Measurements from ENCODE around the gene SOD3. TPM values are rescaled to one million over a fixed set of nuclear protein-coding genes. Genes with fewer than 3 reads are reported as not detected.

Gene SOD3
- total RNA-seq (not detected), total RNA-seq (0 reads per million in 2 donors)

DNA sequence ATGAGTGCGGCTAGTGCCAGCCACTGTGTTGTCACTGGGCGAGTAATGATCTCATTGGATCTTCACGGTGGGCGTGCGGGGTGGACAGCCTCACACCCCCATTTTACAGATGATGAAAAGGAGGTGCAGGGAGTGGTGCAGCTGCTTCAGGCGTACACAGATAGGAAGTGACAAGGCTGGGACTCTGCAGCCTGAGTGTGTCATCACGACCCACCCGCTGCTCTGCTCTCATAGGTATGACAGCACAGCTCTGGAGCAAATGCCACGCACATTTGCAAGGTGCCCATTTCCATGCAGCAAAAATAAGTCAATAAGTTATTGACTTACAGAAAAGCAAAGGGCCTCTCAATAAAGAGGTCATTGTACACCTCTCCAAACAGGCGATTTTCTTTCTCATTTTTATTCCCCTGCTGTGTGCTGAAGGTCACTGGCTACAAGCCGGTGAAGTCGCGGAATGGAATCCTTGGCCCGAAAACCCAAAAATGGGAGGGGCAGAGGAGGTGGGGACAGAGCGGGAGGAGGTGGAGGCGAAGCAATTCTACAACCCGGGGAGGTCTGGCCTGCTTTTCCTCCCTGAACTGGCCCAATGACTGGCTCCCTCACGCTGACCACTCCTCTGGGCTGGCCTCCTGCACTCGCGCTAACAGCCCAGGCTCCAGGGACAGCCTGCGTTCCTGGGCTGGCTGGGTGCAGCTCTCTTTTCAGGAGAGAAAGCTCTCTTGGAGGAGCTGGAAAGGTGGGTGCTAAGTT lies at the start of gene SOD3:
TSS of gene SOD3 (plus strand) at position 658 of the 750 bp plus-strand sequence. CDS start 3,949 bp downstream, outside the sequence.
- H3K27ac Mint-ChIP-seq, result no peak within 1 kb of the TSS
- H3K27me3 Mint-ChIP-seq, result peaks cover 35% of the 10 kb centered on the region
- DNase-seq (no peak), ATAC-seq (no peak)
- H3K4me1 Mint-ChIP-seq, result peaks cover 2% of the 10 kb centered on the region
- no peaks in the 10 kb centered on the region for H3K9me3 ChIP-seq (ENCODE audit: control insufficient read depth, low read length, poor library complexity, severe bottlenecking)
- no peaks in the 10 kb centered on the region for H3K36me3 Mint-ChIP-seq (ENCODE audit: low read depth)
- no peak within 1 kb of the TSS for H3K4me3 Mint-ChIP-seq

GRCh38 chr4:24747234-24747975 lies 48.0 kb upstream of the SOD3 start:
- DNase-seq, result no peak
- H3K27me3 Mint-ChIP-seq, result peaks cover 8% of the 10 kb centered on the region
- H3K27ac Mint-ChIP-seq, result no peak overlapping the region
- H3K9me3 ChIP-seq (ENCODE audit: control insufficient read depth, low read length, poor library complexity, severe bottlenecking), result no peaks in the 10 kb centered on the region
- no peaks in the 10 kb centered on the region for H3K36me3 Mint-ChIP-seq (ENCODE audit: low read depth)
- no peak overlapping the region for H3K4me3 Mint-ChIP-seq
- no peaks in the 10 kb centered on the region for H3K4me1 Mint-ChIP-seq
- no peak for ATAC-seq

DNA sequence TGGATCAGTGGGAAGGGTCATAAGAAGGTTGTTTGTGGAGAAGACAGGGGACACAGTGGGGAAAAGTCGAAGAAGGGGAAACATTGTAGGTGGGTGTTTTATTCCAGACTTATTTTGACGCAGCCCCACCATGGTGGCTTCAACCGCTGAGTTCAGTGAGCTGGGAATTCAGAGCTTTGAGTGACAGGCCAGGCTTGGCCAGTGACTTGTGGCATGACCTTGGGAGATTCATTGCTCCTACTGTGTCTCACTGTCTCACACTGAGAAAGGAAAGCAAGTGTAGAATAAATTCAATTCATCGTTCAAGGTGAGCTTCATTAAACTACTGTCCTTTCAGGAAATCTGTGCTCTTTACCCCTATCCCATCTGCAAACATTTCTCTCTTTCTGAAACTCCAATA lies 47.4 kb upstream of the SOD3 start:
- H3K27me3 Mint-ChIP-seq, result peaks cover 8% of the 10 kb centered on the region
- H3K9me3 ChIP-seq (ENCODE audit: control insufficient read depth, low read length, poor library complexity, severe bottlenecking), result no peaks in the 10 kb centered on the region
- no peak overlapping the region for H3K4me3 Mint-ChIP-seq
- H3K27ac Mint-ChIP-seq, result no peak overlapping the region
- no peaks in the 10 kb centered on the region for H3K4me1 Mint-ChIP-seq
- ATAC-seq (no peak), DNase-seq (no peak)
- no peaks in the 10 kb centered on the region for H3K36me3 Mint-ChIP-seq (ENCODE audit: low read depth)

GRCh38 chr4:24748758-24749350 lies 46.5 kb upstream of the SOD3 start:
- Mint-ChIP-seq H3K27me3 (peaks cover 3% of the 10 kb centered on the region), H3K36me3 (ENCODE audit: low read depth) (no peaks in the 10 kb centered on the region), H3K4me1 (no peaks in the 10 kb centered on the region), H3K27ac (no peak overlapping the region), H3K4me3 (no peak overlapping the region)
- no peak for DNase-seq
- ATAC-seq, result no peak
- no peaks in the 10 kb centered on the region for H3K9me3 ChIP-seq (ENCODE audit: control insufficient read depth, low read length, poor library complexity, severe bottlenecking)

DNA sequence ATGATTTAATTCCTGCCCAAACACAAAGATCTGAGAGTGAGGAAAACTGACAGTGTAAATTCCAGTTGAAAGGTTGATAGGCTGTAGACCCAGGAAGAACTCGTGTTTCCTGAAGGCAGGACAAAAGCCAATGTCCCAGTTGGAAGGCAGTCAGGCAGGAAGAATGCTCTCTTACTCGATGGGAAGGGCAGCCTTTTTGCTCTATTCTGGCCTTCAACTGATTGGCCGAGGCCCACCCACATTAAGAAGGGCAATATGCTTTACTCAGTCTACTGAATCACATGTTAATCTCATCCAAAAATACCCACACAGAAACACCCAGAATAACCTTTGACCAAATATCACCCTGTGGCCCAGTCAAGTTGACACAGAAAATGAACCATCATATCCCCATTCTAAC lies 45.3 kb upstream of the SOD3 start:
- no peak overlapping the region for H3K4me3 Mint-ChIP-seq
- ATAC-seq, result no peak
- no peak overlapping the region for H3K27ac Mint-ChIP-seq
- H3K27me3 Mint-ChIP-seq, result no peaks in the 10 kb centered on the region
- H3K9me3 ChIP-seq (ENCODE audit: control insufficient read depth, low read length, poor library complexity, severe bottlenecking), result no peaks in the 10 kb centered on the region
- no peak for DNase-seq
- no peaks in the 10 kb centered on the region for H3K36me3 Mint-ChIP-seq (ENCODE audit: low read depth)
- no peaks in the 10 kb centered on the region for H3K4me1 Mint-ChIP-seq

DNA sequence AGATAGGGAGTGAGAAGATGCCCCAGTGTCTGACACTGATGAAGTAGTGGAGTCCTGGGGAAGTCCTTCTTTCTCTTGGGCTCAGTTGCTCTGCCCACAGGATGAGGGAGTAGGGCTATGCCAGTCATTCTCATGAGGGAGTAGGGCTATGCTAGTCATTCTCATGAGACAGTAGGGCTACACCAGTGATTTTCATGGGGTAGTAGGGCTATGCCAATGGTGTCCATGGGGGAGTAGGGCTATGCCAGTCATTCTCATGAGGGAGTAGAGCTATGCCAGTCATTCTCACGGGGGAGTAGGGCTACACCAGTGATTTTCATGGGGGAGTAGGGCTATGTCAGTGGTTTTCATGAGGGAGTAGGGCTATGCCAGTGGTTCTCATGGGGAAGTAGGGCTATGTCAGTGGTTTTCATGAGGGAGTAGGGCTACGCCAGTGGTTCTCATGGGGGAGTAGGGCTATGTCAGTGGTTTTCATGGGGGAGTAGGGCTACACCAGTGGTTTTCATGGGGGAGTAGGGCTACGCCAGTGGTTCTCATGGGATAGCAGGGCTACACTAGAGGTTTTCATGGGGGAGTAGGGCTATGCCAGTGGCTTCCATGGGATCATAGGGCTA lies 43.3 kb upstream of the SOD3 start:
- Mint-ChIP-seq H3K27me3 (no peaks in the 10 kb centered on the region), H3K36me3 (ENCODE audit: low read depth) (no peaks in the 10 kb centered on the region), H3K27ac (no peak overlapping the region), H3K4me1 (no peaks in the 10 kb centered on the region), H3K4me3 (no peak overlapping the region)
- no peaks in the 10 kb centered on the region for H3K9me3 ChIP-seq (ENCODE audit: control insufficient read depth, low read length, poor library complexity, severe bottlenecking)
- DNase-seq (no peak), ATAC-seq (no peak)

- no peak overlapping the region for H3K4me3 Mint-ChIP-seq
- H3K4me1 Mint-ChIP-seq, result no peaks in the 10 kb centered on the region
- H3K36me3 Mint-ChIP-seq (ENCODE audit: low read depth), result no peaks in the 10 kb centered on the region
- ATAC-seq (no peak), DNase-seq (no peak)
- no peak overlapping the region for H3K27ac Mint-ChIP-seq
- no peaks in the 10 kb centered on the region for H3K9me3 ChIP-seq (ENCODE audit: control insufficient read depth, low read length, poor library complexity, severe bottlenecking)
- H3K27me3 Mint-ChIP-seq, result no peaks in the 10 kb centered on the region
Observed at GRCh38 chr4:24753519-24753918, 41.9 kb upstream of the SOD3 start.

DNA sequence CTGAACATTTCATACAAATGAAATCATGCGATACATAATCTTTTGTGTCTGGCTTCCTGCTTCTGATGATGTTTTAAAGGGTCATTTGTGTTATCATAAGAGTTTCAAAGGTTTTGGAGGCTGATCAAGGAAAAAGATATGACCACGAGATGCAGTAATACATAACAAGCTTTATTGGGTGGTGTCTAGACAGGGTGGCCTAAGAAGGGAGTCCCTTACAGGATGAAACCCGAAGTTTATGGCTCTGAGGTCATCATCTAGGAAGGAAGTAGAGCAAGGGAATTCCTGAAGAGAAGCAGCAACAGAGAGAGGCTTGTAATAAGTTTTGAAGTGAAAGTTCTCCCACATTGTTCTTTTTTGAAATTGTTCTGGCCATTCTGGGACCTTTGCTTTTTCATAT lies 40.8 kb upstream of the SOD3 start:
- Mint-ChIP-seq H3K4me3 (no peak overlapping the region), H3K36me3 (ENCODE audit: low read depth) (no peaks in the 10 kb centered on the region), H3K27me3 (no peaks in the 10 kb centered on the region), H3K4me1 (no peaks in the 10 kb centered on the region), H3K27ac (no peak overlapping the region)
- DNase-seq, result no peak
- no peaks in the 10 kb centered on the region for H3K9me3 ChIP-seq (ENCODE audit: control insufficient read depth, low read length, poor library complexity, severe bottlenecking)
- ATAC-seq, result no peak

- Mint-ChIP-seq H3K4me3 (no peak overlapping the region), H3K4me1 (no peaks in the 10 kb centered on the region), H3K27ac (no peak overlapping the region), H3K36me3 (ENCODE audit: low read depth) (no peaks in the 10 kb centered on the region), H3K27me3 (no peaks in the 10 kb centered on the region)
- ATAC-seq, result no peak
- no peak for DNase-seq
- no peaks in the 10 kb centered on the region for H3K9me3 ChIP-seq (ENCODE audit: control insufficient read depth, low read length, poor library complexity, severe bottlenecking)
Observed at GRCh38 chr4:24763631-24764297, 31.6 kb upstream of the SOD3 start.

DNA sequence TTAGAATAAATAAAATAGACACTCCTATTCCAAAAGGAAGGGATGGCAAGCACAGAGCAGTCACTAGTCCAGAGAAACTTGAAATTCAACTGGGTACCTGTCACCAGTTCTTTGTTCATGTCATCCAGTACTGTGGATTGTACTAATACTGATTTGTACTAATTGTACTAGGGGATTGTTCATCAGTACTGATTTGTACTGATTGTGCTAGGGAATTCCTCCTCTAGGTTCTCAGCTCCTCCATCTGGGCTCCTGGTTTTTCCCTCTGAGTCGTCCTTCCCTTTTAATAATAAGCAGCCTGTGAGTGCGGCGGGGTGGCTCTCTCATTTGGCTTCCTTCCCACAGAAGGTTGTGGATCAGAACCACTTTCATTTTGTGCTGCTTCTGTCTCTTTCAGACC lies 31.0 kb upstream of the SOD3 start:
- DNase-seq (no peak), ATAC-seq (no peak)
- H3K27ac Mint-ChIP-seq, result no peak overlapping the region
- H3K4me1 Mint-ChIP-seq, result no peaks in the 10 kb centered on the region
- H3K4me3 Mint-ChIP-seq, result no peak overlapping the region
- no peaks in the 10 kb centered on the region for H3K9me3 ChIP-seq (ENCODE audit: control insufficient read depth, low read length, poor library complexity, severe bottlenecking)
- no peaks in the 10 kb centered on the region for H3K36me3 Mint-ChIP-seq (ENCODE audit: low read depth)
- H3K27me3 Mint-ChIP-seq, result no peaks in the 10 kb centered on the region

DNA sequence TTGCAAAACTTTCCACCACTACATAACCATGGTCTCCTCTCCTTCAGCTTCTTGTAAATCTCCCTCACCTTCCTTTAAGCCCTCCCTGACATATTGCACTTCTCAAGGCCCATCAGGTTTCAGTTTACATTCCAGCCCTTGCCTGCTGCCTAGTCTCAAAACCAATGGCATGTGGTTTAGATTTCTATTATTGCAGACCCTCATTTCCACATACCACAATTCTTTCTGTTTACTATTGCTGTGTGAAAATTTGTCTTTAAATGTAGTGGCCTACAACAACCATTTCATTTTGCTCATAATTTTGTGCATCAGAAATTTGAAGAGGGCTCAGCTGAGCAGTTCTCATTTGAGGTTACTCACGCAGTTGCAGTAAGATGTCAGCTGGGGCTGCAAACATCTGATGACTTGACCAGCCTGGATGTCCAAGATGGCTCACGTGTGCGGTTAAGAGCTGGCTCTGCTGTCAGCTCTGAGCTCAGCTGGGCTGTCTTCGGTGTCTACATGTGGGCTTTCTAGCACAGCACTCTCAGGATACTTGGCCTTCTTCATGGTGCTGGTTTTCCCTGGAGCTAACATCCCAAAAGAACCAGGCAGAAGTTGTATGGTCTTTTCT lies 29.9 kb upstream of the SOD3 start:
- no peak for DNase-seq
- Mint-ChIP-seq H3K4me3 (no peak overlapping the region), H3K27me3 (peaks cover 5% of the 10 kb centered on the region), H3K36me3 (ENCODE audit: low read depth) (no peaks in the 10 kb centered on the region), H3K4me1 (no peaks in the 10 kb centered on the region), H3K27ac (no peak overlapping the region)
- no peaks in the 10 kb centered on the region for H3K9me3 ChIP-seq (ENCODE audit: control insufficient read depth, low read length, poor library complexity, severe bottlenecking)
- no peak for ATAC-seq

DNA sequence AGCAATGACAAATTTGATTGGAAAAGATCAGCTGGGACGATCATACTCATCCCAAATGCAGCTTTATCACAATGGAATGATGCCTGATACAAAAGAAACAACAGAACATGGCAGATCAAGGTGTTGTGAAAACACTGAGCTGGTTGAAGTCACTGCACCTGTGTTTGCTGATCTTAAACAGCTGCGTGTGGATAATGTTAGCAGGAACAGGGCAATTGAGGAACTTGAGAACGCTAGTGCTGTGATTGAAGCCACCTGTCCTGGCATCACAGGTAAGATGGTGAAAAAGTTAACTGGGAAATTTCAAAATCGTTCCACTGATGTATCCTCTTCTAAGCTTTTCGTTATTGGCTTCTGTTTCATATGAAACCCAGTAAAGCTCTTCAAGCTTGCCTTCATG lies 27.4 kb upstream of the SOD3 start:
- H3K27me3 Mint-ChIP-seq, result peaks cover 5% of the 10 kb centered on the region
- H3K27ac Mint-ChIP-seq, result no peak overlapping the region
- ATAC-seq, result no peak
- no peaks in the 10 kb centered on the region for H3K4me1 Mint-ChIP-seq
- peaks cover 3% of the 10 kb centered on the region for H3K36me3 Mint-ChIP-seq (ENCODE audit: low read depth)
- H3K4me3 Mint-ChIP-seq, result no peak overlapping the region
- no peak for DNase-seq
- no peaks in the 10 kb centered on the region for H3K9me3 ChIP-seq (ENCODE audit: control insufficient read depth, low read length, poor library complexity, severe bottlenecking)
